ENCODE measurements around the gene SGCA. TPM values are rescaled to one million over a fixed set of nuclear protein-coding genes. Genes with fewer than 3 reads are reported as not detected.

The SGCA gene
- total RNA-seq, 1 donor from 2014 or later = 0.48 TPM

DNA sequence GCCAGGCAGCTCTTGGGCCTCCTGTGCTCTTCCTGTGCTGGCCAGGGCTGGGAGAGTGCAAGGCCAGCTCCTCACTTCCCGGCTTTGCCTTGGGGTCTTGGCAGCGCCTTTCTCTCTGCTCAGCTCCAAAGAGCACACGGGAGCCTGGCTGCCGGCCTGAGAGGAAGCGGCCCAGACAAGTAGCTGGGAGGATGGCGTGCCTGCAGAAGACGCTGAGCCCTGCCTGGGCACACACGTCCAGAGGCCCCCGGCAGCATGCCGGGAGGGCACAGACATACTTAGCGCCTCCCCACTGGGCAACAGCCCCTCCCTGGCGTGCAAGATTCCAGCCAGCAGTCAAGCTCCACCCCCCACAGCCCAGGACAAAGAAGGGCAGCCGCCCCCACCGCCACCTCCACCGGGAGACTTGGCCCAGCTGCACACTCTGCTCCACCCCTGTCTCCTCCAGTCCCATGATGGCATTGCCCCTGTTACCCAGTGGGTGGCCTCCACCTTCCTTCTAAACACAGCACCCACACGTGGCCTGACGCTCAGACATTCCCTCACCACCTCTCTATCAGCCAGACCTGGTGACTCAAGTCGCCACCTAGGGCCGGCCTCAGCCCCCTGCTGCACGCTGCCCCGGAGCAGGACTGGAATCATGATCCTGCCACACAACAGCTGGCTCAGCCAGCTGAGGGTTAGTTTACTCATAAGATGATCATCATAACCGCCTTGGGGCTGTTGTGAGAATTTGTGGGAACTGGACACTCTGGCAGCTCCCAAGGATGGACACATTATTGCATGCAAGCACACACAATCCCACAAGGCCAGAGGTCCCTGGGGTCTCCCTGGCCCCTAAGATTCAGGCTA lies 12.4 kb downstream of the SGCA start:
- Mint-ChIP-seq H3K27me3 (ENCODE audit: low read depth) (peaks cover 2% of the 10 kb centered on the region), H3K4me1 (ENCODE audit: low read depth) (peaks cover 12% of the 10 kb centered on the region), H3K4me3 (ENCODE audit: low read depth) (no peak overlapping the region), H3K27ac (peak overlapping the region; percentile 18), H3K9me3 (no peaks in the 10 kb centered on the region), H3K36me3 (ENCODE audit: low read depth) (no peaks in the 10 kb centered on the region)
- intact Hi-C loops (cut with micrococcal nuclease) = no loop called here
- DNase-seq (ENCODE audit: low spot score) = no peak

DNA sequence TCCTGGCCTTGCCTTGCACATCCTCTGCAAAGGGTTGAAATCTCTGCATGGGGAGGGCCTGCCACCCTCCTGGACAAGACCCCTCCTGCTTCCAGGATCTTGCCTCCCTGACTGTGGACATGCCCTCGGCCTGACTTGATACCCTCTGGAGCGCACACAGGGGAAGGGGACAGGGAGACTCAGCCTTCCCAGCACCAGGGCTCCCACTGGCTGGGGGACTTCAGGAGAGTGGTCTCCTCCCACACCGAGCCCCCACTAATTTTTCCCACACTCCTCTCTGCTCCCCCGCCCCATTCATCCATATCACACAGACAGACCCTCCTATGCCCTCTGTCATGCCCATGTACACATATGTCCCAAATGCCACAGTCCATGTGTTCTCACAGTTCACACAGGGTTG lies 14.3 kb downstream of the SGCA start:
- no peak overlapping the region for H3K4me3 Mint-ChIP-seq (ENCODE audit: low read depth)
- H3K27ac Mint-ChIP-seq = no peak overlapping the region
- peaks cover 23% of the 10 kb centered on the region for H3K4me1 Mint-ChIP-seq (ENCODE audit: low read depth)
- H3K27me3 Mint-ChIP-seq (ENCODE audit: low read depth) = peaks cover 2% of the 10 kb centered on the region
- H3K9me3 Mint-ChIP-seq = no peaks in the 10 kb centered on the region
- no peaks in the 10 kb centered on the region for H3K36me3 Mint-ChIP-seq (ENCODE audit: low read depth)
- DNase-seq (ENCODE audit: low spot score) = no peak
- intact Hi-C loops (cut with micrococcal nuclease) = no loop called here

DNA sequence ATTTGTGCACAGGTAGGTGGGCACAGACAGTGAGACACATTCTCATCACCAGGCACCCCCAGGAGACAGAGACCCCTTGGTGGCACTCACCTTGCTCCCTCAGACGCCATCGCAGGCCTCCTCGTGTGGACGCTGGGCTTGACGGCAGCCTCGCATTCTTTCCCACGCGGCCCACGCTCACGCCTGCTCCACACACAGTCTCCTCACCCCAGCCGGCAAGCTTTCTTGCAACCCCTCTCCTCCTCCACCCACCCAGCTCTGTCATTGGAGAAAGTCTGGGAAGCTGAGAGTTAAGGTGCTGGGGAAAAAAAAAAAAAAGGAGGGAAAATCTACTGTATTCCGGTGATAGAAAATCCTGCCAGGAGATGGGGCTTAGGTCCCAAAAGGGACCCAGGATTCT lies 14.8 kb downstream of the SGCA start:
- no peak overlapping the region for H3K27ac Mint-ChIP-seq
- peaks cover 2% of the 10 kb centered on the region for H3K27me3 Mint-ChIP-seq (ENCODE audit: low read depth)
- H3K9me3 Mint-ChIP-seq = no peaks in the 10 kb centered on the region
- H3K4me1 Mint-ChIP-seq (ENCODE audit: low read depth) = peaks cover 23% of the 10 kb centered on the region
- no peak overlapping the region for H3K4me3 Mint-ChIP-seq (ENCODE audit: low read depth)
- DNase-seq (ENCODE audit: low spot score) = no peak
- intact Hi-C loops (cut with micrococcal nuclease) = no loop called here
- H3K36me3 Mint-ChIP-seq (ENCODE audit: low read depth) = no peaks in the 10 kb centered on the region

DNA sequence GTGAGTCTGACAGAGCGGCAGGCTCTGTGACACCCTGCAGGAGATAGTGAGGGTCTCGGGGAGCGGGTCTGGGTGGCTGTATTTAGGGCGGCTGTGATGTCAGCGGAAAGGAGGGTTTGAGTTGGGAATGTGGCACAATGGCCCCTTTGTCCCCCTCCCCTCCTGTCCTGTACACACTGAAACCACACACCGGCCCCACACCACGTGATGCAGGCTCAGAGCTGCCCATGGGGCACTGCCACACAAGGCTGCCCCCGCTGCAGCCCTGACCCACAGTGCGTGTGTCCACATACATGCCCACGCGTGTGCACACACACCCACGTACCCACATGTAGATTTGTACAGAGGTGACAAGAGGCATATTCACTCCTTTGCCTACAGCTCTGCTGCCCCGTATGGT lies 15.3 kb downstream of the SGCA start:
- Mint-ChIP-seq H3K27ac (no peak overlapping the region), H3K9me3 (no peaks in the 10 kb centered on the region), H3K27me3 (ENCODE audit: low read depth) (peaks cover 2% of the 10 kb centered on the region), H3K4me3 (ENCODE audit: low read depth) (no peak overlapping the region), H3K36me3 (ENCODE audit: low read depth) (no peaks in the 10 kb centered on the region), H3K4me1 (ENCODE audit: low read depth) (peaks cover 23% of the 10 kb centered on the region)
- no peak for DNase-seq (ENCODE audit: low spot score)
- intact Hi-C loops (cut with micrococcal nuclease) = no loop called here

DNA sequence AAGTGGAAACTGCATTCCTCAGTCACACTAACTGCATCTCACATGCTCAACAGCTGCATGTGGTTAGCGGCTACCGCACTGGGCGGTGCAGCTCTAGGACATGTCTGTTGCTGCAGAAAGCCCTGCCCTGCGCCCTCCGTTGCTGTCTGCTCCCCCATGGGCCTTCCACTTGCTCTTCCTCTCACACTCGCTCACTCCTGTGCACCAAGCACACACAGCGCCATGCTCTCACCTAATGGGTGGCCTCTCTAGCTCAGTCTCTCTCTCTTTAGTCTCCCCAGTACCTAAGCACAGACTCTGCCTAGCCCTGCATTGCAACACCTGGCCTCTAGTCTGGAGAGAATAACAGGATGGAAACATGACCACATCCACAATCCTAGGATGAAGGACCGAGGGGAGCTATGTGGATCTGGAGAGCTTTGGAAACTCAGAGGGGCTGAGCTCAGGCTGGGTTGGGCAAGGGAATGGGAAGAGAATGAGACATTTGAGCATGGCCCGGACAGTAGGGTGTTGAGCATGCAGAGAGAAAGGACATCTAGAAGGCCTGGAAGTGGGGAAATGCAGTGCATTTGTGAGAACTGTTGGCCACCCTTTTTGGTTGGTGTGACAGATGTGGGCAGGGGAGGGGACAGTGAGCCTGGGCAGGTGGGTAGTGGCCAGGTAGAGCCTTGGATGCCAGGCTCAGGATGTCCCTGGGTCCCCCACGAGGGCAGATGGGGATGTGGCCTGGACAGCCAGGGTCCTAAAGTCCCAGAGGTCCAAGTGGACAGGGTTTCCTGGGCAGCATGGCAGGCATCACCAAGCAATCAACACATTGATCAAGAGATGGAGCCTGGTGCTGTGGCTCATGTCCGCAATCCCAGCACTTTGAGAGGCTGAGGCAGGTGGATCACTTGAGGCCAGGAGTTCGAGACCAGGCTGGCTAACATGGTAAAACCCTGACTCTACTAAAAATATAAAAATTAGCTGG lies 16.1 kb downstream of the SGCA start:
- Mint-ChIP-seq H3K27me3 (ENCODE audit: low read depth) (peaks cover 2% of the 10 kb centered on the region), H3K27ac (no peak overlapping the region), H3K4me1 (ENCODE audit: low read depth) (peaks cover 23% of the 10 kb centered on the region), H3K9me3 (no peaks in the 10 kb centered on the region), H3K36me3 (ENCODE audit: low read depth) (no peaks in the 10 kb centered on the region), H3K4me3 (ENCODE audit: low read depth) (no peak overlapping the region)
- intact Hi-C loops (cut with micrococcal nuclease) = no loop called here
- no peak for DNase-seq (ENCODE audit: low spot score)

DNA sequence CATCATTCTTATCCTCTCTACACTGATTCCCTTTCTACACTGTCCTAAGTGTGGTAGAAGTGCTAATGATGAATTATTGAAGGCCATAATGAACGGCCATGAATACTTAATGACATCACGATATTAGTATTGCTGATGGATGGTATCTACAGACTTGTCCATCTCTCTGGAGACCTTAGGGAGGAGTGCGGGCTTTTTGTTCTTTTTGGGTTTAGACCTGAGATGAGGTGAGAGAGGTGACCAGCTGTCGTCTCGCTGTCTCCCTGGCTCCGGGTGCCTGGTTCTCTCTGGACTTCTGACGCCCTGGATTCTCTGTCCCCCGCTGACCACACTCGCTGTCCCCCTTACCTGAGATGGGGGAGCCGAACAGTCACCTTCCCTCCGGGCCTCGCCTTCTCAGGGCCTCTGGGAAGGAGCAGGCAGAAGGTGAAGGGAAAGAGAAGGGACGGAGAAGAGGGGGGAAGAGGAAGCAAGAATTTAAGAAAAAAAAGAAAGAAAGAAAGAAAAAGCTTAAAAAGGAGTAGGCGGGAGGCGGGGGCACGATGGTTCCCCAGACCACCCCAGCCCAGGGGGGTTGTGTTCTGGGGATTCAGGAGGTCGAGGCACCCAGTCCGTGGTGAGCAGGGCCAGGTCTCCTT lies 17.1 kb downstream of the SGCA start:
- Mint-ChIP-seq H3K4me3 (ENCODE audit: low read depth) (no peak overlapping the region), H3K9me3 (no peaks in the 10 kb centered on the region), H3K27me3 (ENCODE audit: low read depth) (peaks cover 2% of the 10 kb centered on the region), H3K36me3 (ENCODE audit: low read depth) (no peaks in the 10 kb centered on the region), H3K27ac (peak overlapping the region; percentile 47), H3K4me1 (ENCODE audit: low read depth) (peaks cover 21% of the 10 kb centered on the region)
- intact Hi-C loops (cut with micrococcal nuclease) = no loop called here
- DNase-seq (ENCODE audit: low spot score) = no peak

DNA sequence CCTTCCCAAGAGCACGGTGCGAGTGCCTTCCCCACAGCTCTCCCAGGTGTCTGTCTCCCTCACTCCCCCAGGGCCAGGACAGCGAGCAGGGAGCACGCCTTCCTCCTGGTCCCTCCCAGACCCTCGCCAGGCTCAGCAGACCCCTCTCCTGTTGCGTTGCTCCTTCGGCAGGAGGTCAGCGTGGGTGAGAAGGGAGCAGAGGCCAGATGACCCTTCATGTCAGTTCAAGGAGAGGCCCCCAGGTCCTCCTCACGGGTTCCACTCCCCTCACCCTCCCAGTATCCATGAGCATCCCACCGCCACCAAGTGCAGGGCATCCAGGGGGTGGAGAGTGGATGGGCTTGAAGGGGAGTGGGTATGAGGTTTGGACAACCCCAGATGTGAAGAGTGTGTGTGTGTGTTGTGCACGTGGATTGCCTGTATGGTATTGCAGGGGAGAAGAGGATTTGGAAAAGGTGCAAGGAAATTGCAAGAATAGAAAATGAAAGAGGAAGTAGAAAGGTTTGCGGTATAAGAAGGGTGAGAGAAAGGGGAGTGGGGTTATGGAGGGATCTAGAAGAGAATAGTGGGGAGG lies 17.7 kb downstream of the SGCA start:
- peaks cover 2% of the 10 kb centered on the region for H3K27me3 Mint-ChIP-seq (ENCODE audit: low read depth)
- DNase-seq (ENCODE audit: low spot score) = no peak
- peaks cover 15% of the 10 kb centered on the region for H3K4me1 Mint-ChIP-seq (ENCODE audit: low read depth)
- H3K27ac Mint-ChIP-seq = peak overlapping the region; percentile 29
- H3K9me3 Mint-ChIP-seq = no peaks in the 10 kb centered on the region
- H3K36me3 Mint-ChIP-seq (ENCODE audit: low read depth) = no peaks in the 10 kb centered on the region
- intact Hi-C loops (cut with micrococcal nuclease) = no loop called here
- H3K4me3 Mint-ChIP-seq (ENCODE audit: low read depth) = peak overlapping the region; percentile 45

DNA sequence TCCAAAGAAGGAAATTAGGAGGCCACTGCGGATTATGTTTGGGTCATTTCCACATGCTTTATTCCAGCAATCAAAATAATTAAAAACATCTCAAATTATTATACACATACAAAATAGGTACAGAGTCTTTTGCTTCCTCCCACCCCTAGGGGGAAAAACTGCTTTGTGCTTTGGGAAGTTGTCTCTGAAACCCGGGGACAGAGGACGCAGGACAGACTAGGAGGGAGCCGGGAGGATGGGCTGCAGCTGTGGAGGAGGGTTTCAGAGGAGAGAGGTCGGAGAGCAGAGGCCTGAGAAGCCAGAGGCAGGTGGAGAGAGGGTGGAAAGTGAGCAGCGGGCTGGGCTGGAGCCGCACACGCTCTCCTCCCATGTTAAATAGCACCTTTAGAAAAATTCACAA lies 18.3 kb downstream of the SGCA start:
- Mint-ChIP-seq H3K4me3 (ENCODE audit: low read depth) (peak overlapping the region; percentile 45), H3K27ac (peak overlapping the region; percentile 29), H3K27me3 (ENCODE audit: low read depth) (peaks cover 2% of the 10 kb centered on the region), H3K9me3 (no peaks in the 10 kb centered on the region), H3K36me3 (ENCODE audit: low read depth) (no peaks in the 10 kb centered on the region), H3K4me1 (ENCODE audit: low read depth) (peaks cover 13% of the 10 kb centered on the region)
- intact Hi-C loops (cut with micrococcal nuclease) = no loop called here
- DNase-seq (ENCODE audit: low spot score) = no peak

DNA sequence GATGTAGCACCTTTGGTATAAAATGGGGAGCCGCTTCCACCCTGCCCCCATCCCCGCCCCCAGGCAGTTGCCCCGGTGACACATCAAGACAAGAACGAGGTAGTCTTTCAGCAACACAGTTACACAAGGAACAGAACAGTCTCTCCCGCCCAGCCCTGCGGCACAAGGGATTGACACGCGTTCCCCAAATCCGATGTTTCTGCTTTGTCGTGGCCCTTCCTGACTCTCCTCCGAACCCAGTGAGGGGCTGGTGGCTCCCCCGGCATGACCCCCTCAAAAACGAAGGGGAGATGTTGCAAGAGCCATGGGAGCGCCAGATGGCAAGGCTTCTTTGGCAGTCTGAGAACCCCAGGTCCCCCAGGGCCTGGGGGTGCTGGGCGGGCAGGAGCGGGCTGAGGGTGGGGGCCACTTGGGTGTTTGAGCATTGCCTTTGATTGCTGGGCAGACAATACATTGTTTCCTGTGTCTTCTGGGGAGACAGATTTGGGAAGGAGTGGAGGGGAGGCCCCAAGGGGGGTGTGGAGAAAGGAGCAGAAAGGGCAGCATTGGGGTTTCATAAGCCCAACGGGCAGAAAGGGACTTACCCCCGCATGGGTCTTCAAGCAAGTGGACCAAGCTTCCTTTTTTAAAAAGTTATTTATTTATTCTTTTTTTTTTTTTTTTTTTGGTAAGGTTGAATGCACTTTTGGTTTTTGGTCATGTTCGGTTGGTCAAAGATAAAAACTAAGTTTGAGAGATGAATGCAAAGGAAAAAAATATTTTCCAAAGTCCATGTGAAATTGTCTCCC lies 19.0 kb downstream of the SGCA start:
- Mint-ChIP-seq H3K4me3 (ENCODE audit: low read depth) (no peak overlapping the region), H3K4me1 (ENCODE audit: low read depth) (peaks cover 13% of the 10 kb centered on the region), H3K27me3 (ENCODE audit: low read depth) (peaks cover 2% of the 10 kb centered on the region), H3K36me3 (ENCODE audit: low read depth) (no peaks in the 10 kb centered on the region), H3K27ac (no peak overlapping the region), H3K9me3 (no peaks in the 10 kb centered on the region)
- DNase-seq (ENCODE audit: low spot score) = no peak
- intact Hi-C loops (cut with micrococcal nuclease) = no loop called here

DNA sequence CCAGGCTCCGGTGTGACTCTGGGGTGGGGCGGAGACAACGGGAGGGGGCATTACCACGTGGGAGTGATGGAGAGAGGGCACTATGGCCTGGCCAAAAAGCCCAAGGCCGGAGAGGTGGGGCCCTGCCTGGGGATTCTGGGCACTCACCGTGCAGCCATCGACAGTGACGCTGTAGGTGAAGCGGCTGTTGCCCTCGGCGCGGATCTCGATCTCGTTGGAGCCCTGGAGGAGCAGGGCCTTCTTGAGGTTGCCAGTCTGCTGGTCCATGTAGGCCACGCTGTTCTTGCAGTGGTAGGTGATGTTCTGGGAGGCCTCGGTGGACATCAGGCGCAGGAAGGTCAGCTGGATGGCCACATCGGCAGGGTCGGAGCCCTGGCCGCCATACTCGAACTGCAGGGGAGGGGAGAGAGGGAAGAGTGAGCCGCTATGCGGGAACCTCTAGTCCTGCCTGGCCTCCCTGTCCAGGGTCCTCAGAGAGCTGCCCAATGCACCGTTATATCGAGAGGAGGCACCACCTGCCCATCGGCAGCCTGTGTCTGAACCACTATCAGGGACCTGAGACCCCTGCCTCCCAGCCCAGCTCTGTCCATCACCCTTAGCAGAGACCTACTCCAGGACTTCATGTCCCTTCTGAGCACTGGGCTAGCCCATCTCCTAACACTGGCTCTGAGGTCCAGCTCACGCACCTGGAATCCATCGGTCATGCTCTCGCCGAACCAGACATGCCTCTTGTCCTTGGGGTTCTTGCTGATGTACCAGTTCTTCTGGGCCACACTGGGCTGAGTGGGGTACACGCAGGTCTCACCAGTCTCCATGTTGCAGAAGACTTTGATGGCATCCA lies 20.0 kb downstream of the SGCA start:
- no peak for DNase-seq (ENCODE audit: low spot score)
- Mint-ChIP-seq H3K27me3 (ENCODE audit: low read depth) (no peaks in the 10 kb centered on the region), H3K4me1 (ENCODE audit: low read depth) (peaks cover 13% of the 10 kb centered on the region), H3K4me3 (ENCODE audit: low read depth) (no peak overlapping the region), H3K27ac (no peak overlapping the region), H3K36me3 (ENCODE audit: low read depth) (no peaks in the 10 kb centered on the region), H3K9me3 (no peaks in the 10 kb centered on the region)
- intact Hi-C loops (cut with micrococcal nuclease) = no loop called here

DNA sequence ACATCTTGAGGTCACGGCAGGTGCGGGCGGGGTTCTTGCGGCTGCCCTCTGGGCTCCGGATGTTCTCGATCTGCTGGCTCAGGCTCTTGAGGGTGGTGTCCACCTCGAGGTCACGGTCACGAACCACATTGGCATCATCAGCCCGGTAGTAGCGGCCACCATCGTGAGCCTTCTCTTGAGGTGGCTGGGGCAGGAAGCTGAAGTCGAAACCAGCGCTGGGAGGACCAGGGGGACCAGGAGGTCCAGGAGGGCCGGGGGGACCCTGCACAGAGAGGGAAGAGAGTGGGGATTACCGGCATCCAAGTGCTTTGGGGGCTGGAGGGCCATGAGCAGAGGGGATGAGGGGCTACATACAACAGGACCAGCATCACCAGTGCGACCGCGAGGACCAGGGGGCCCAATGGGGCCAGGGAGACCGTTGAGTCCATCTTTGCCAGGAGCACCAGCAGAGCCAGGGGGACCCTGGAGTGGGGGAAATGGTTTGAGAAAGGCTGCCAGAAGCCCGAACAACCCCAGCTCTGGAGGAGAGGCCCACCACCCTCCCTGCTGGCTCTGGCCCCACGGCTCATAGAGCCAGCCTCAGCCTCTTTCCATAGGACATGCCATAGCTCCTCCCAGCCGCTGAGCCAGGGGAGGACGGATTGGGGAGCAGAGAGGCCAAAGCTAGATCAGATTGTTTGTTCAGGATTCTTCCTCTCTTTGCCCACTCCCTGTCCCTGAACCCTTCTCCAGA lies 21.0 kb downstream of the SGCA start:
- DNase-seq (ENCODE audit: low spot score) = no peak
- Mint-ChIP-seq H3K4me1 (ENCODE audit: low read depth) (peaks cover 13% of the 10 kb centered on the region), H3K4me3 (ENCODE audit: low read depth) (no peak overlapping the region), H3K27ac (no peak overlapping the region), H3K27me3 (ENCODE audit: low read depth) (no peaks in the 10 kb centered on the region), H3K36me3 (ENCODE audit: low read depth) (no peaks in the 10 kb centered on the region), H3K9me3 (no peaks in the 10 kb centered on the region)
- intact Hi-C loops (cut with micrococcal nuclease) = no loop called here
